ENCODE data around the gene TEX52.

TEX52 gene

DNA sequence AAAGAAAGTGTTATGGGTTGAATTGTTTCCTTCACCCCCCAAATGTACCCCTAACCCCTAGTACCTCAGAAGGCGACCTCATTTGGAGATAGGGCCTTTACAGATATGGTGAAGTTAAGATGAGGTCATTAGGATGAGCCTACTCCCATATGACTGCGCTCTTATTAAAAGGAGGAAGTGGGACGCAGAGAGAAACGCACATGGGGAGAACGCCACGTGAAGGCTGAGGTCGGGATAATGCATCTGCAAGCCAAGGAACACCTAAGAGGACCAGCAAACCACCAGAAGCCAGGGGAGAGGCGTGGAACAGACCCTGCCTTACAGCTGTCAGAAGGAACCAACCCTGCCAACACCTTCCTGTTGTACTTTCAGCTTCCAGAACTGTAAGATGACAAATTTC, 20.3 kb downstream of the TEX52 start:
- H3K36me3 ChIP-seq (ENCODE audit: control insufficient read depth, insufficient read depth, low read length), result no peaks in the 10 kb centered on the region
- H3K4me1 ChIP-seq (ENCODE audit: control insufficient read depth, insufficient read depth, low read length), result peaks cover 6% of the 10 kb centered on the region
- H3K9ac ChIP-seq (ENCODE audit: low read length), result no peak overlapping the region
- peaks cover 7% of the 10 kb centered on the region for H3K27me3 ChIP-seq (ENCODE audit: control insufficient read depth, insufficient read depth, low read length)
- no peak overlapping the region for H3K4me3 ChIP-seq (ENCODE audit: low read length)
- H3K9me3 ChIP-seq (ENCODE audit: control insufficient read depth, low read length), result no peaks in the 10 kb centered on the region

DNA sequence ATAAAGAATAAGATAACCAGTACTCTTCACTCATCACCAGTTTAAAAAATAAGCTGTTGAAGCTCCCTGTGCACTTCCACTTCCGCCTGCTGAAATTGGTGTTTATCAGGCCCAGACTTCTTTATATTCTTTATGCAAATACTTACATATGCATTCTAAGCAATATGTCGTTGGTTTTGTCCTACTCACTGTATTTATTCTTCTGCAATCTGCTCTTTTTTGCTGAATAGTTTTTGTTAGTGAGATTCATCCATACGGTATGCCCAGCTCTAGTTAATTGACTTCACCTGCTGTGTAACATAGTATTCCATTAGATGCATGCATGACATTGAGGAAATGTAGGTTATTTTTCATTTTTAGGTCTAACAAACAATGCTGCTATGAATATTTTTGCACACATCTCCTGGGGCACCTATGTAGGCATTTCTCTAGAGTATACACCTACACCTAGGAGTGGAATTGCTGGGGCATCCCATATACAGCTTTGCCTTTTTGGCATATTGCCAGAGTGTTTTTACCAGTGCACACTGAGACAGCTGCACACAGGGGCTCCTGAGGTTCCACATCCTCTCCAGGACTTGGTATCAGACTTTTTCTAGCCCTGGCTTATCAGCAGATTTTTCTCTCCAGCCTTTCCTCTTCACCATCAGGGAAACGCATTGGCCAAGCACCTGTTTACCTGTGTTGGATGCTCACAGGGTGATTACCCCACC, 21.0 kb downstream of the TEX52 start:
- H3K9me3 ChIP-seq (ENCODE audit: control insufficient read depth, low read length), result no peaks in the 10 kb centered on the region
- no peaks in the 10 kb centered on the region for H3K36me3 ChIP-seq (ENCODE audit: control insufficient read depth, insufficient read depth, low read length)
- H3K27me3 ChIP-seq (ENCODE audit: control insufficient read depth, insufficient read depth, low read length), result peaks cover 7% of the 10 kb centered on the region
- H3K4me1 ChIP-seq (ENCODE audit: control insufficient read depth, insufficient read depth, low read length), result peaks cover 6% of the 10 kb centered on the region
- H3K4me3 ChIP-seq (ENCODE audit: low read length), result no peak overlapping the region
- H3K9ac ChIP-seq (ENCODE audit: low read length), result no peak overlapping the region

- H3K9me3 ChIP-seq (ENCODE audit: control insufficient read depth, low read length), result no peaks in the 10 kb centered on the region
- H3K9ac ChIP-seq (ENCODE audit: low read length), result no peak within 1 kb of the TSS
- H3K36me3 ChIP-seq (ENCODE audit: control insufficient read depth, insufficient read depth, low read length), result no peaks in the 10 kb centered on the region
- no peak within 1 kb of the TSS for H3K4me3 ChIP-seq (ENCODE audit: low read length)
- H3K27me3 ChIP-seq (ENCODE audit: control insufficient read depth, insufficient read depth, low read length), result peaks cover 7% of the 10 kb centered on the region
- peaks cover 6% of the 10 kb centered on the region for H3K4me1 ChIP-seq (ENCODE audit: control insufficient read depth, insufficient read depth, low read length)
These were observed 22.0 kb downstream of the TEX52 start, which contains the start of gene NRIP2 for GRCh38 chr12:2834581-2835491. NRIP2 (minus strand) TSS chr12:2835035; CDS start chr12:2834983, 52 bp downstream.

- H3K36me3 ChIP-seq (ENCODE audit: control insufficient read depth, insufficient read depth, low read length), result no peaks in the 10 kb centered on the region
- no peak overlapping the region for H3K4me3 ChIP-seq (ENCODE audit: low read length)
- peaks cover 7% of the 10 kb centered on the region for H3K27me3 ChIP-seq (ENCODE audit: control insufficient read depth, insufficient read depth, low read length)
- H3K4me1 ChIP-seq (ENCODE audit: control insufficient read depth, insufficient read depth, low read length), result peaks cover 6% of the 10 kb centered on the region
- no peaks in the 10 kb centered on the region for H3K9me3 ChIP-seq (ENCODE audit: control insufficient read depth, low read length)
- H3K9ac ChIP-seq (ENCODE audit: low read length), result no peak overlapping the region
These were observed 23.0 kb downstream of the TEX52 start for GRCh38 chr12:2833810-2834209.

DNA sequence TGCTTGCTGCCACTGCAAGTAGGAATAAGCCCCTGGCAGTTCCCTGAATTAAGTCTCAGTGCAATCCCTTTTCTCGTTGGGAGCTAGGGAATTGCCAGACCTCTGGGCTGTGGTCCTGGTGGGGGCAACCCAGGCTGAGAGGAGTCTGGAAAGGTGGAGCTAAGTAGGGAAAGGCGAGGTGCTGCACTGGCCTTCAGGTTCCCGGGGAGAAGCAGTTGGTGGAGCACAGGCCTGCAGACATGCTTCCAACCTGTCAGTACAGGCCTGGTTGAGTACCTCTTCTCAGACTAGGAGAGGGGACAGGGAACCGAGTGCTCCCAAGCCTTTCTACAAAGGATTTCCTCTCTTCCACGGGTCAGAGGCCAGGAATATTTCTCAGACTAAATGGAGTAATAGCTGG, 23.5 kb downstream of the TEX52 start:
- Histone ChIP-seq H3K9me3 (ENCODE audit: control insufficient read depth, low read length) (no peaks in the 10 kb centered on the region), H3K36me3 (ENCODE audit: control insufficient read depth, insufficient read depth, low read length) (no peaks in the 10 kb centered on the region), H3K4me1 (ENCODE audit: control insufficient read depth, insufficient read depth, low read length) (peaks cover 6% of the 10 kb centered on the region), H3K4me3 (ENCODE audit: low read length) (no peak overlapping the region), H3K27me3 (ENCODE audit: control insufficient read depth, insufficient read depth, low read length) (peaks cover 7% of the 10 kb centered on the region), H3K9ac (ENCODE audit: low read length) (no peak overlapping the region)

DNA sequence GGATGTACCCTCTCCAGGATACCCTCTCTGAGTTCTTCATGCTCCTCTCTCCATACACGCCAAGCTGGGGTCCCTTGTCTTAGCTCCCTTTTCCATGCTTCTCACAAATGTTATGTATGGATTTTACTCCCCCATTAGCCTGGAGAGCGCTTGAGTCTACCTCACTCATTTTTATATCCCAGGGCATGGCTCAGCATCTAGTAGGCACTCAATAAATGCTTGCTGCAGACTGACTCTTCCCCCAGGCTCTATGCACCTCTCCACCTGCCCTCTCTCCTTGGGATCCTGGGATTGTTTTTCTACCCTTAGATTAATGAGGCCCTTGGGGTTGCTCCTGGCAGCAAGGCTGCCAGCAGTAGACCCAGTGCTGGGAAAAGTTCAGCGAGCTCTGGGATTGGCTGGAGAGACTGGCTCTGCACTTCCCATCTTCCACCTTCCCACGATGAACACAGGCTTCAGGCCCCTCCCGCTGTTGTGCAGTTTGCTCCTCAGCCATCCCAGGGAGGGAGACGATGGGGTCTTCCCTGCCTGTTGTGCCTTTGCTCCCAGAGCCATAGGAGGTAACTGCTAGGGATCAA, 24.2 kb downstream of the TEX52 start:
- Histone ChIP-seq H3K4me3 (ENCODE audit: low read length) (no peak overlapping the region), H3K9me3 (ENCODE audit: control insufficient read depth, low read length) (no peaks in the 10 kb centered on the region), H3K4me1 (ENCODE audit: control insufficient read depth, insufficient read depth, low read length) (peaks cover 6% of the 10 kb centered on the region), H3K9ac (ENCODE audit: low read length) (no peak overlapping the region), H3K27me3 (ENCODE audit: control insufficient read depth, insufficient read depth, low read length) (peaks cover 7% of the 10 kb centered on the region), H3K36me3 (ENCODE audit: control insufficient read depth, insufficient read depth, low read length) (no peaks in the 10 kb centered on the region)

- H3K36me3 ChIP-seq (ENCODE audit: control insufficient read depth, insufficient read depth, low read length), result peaks cover 5% of the 10 kb centered on the region
- H3K4me3 ChIP-seq (ENCODE audit: low read length), result no peak overlapping the region
- no peaks in the 10 kb centered on the region for H3K4me1 ChIP-seq (ENCODE audit: control insufficient read depth, insufficient read depth, low read length)
These were observed 27.6 kb downstream of the TEX52 start for GRCh38 chr12:2829275-2829674.

GRCh38 chr12:2826721-2827515, 29.9 kb downstream of the TEX52 start:
- H3K27me3 ChIP-seq (ENCODE audit: control insufficient read depth, insufficient read depth, low read length), result no peaks in the 10 kb centered on the region
- H3K36me3 ChIP-seq (ENCODE audit: control insufficient read depth, insufficient read depth, low read length), result peaks cover 5% of the 10 kb centered on the region
- H3K4me3 ChIP-seq (ENCODE audit: low read length), result no peak overlapping the region
- no peaks in the 10 kb centered on the region for H3K4me1 ChIP-seq (ENCODE audit: control insufficient read depth, insufficient read depth, low read length)
- no peaks in the 10 kb centered on the region for H3K9me3 ChIP-seq (ENCODE audit: control insufficient read depth, low read length)
- H3K9ac ChIP-seq (ENCODE audit: low read length), result no peak overlapping the region

More at GRCh38 chr12:2829275-2829674, 27.6 kb downstream of the TEX52 start:
- Histone ChIP-seq H3K9me3 (ENCODE audit: control insufficient read depth, low read length) (no peaks in the 10 kb centered on the region), H3K9ac (ENCODE audit: low read length) (no peak overlapping the region), H3K27me3 (ENCODE audit: control insufficient read depth, insufficient read depth, low read length) (peaks cover under 1% of the 10 kb centered on the region)

DNA sequence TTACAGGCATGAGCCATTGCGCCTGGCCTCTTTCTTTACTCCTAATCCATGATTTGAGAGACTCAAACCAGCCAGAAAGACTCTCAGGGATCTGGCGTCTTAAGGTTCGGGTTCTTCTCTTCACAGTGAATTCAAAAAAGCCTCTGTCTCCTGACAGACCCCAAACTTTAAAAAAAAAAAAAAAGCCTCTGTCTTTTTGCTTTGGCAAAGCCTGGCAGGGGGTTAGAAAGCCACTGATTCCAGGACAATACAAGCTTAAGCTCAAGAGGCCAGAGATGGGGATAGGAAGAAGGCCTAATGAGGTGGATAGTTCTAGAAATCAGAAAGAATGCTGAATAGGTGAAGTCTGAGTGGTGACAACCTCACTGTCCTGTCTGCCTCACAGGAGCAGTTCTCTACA, 30.8 kb downstream of the TEX52 start:
- Histone ChIP-seq H3K9ac (ENCODE audit: low read length) (no peak overlapping the region), H3K4me1 (ENCODE audit: control insufficient read depth, insufficient read depth, low read length) (no peaks in the 10 kb centered on the region), H3K36me3 (ENCODE audit: control insufficient read depth, insufficient read depth, low read length) (peaks cover 5% of the 10 kb centered on the region), H3K4me3 (ENCODE audit: low read length) (no peak overlapping the region), H3K9me3 (ENCODE audit: control insufficient read depth, low read length) (no peaks in the 10 kb centered on the region), H3K27me3 (ENCODE audit: control insufficient read depth, insufficient read depth, low read length) (no peaks in the 10 kb centered on the region)

- Histone ChIP-seq H3K4me1 (ENCODE audit: control insufficient read depth, insufficient read depth, low read length) (no peaks in the 10 kb centered on the region), H3K9ac (ENCODE audit: low read length) (no peak overlapping the region), H3K9me3 (ENCODE audit: control insufficient read depth, low read length) (no peaks in the 10 kb centered on the region), H3K4me3 (ENCODE audit: low read length) (no peak overlapping the region), H3K36me3 (ENCODE audit: control insufficient read depth, insufficient read depth, low read length) (peaks cover 5% of the 10 kb centered on the region), H3K27me3 (ENCODE audit: control insufficient read depth, insufficient read depth, low read length) (no peaks in the 10 kb centered on the region)
These were observed 31.7 kb downstream of the TEX52 start for GRCh38 chr12:2825132-2825531.

DNA sequence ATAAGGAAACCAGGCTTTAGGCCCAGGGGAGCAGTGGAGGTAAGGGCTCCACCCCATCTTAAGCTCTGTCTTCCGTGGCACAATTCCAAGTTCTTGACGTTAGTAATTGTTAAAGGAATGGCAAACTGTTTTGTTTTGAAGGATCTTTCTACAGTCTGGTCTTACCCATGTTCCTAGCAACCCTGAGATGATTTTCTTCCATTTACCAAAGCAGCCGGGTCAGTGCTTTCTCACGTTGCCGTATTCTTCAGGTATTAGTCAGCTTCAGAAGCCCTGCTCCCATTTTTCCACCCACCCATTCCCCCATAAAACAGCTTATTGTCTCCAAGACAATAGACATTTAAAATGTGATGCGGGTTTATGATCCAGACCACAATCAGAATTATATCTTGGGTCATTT, 32.3 kb downstream of the TEX52 start:
- H3K9ac ChIP-seq (ENCODE audit: low read length), result no peak overlapping the region
- H3K9me3 ChIP-seq (ENCODE audit: control insufficient read depth, low read length), result no peaks in the 10 kb centered on the region
- peaks cover 5% of the 10 kb centered on the region for H3K36me3 ChIP-seq (ENCODE audit: control insufficient read depth, insufficient read depth, low read length)
- no peaks in the 10 kb centered on the region for H3K4me1 ChIP-seq (ENCODE audit: control insufficient read depth, insufficient read depth, low read length)
- H3K4me3 ChIP-seq (ENCODE audit: low read length), result no peak overlapping the region
- H3K27me3 ChIP-seq (ENCODE audit: control insufficient read depth, insufficient read depth, low read length), result no peaks in the 10 kb centered on the region
